WI38 (cell line): ENCODE results near the gene FHL2.

Experiments
- H3K4me3 ChIP-seq: 2 replicates; pipeline ENCODE4 v1.5.1; 2011; ENCODE audit warnings: low read depth, mild to moderate bottlenecking, control low read depth, low read length
- CTCF ChIP-seq: IDR thresholded peaks from 2 replicates; pipeline ENCODE4 v1.5.1; 2012; ENCODE audit warnings: low read depth, mild to moderate bottlenecking, control low read depth, low read length

FHL2 gene

GRCh38 chr2:105378276-105378840, 20.5 kb downstream of the FHL2 start:
- H3K4me3 ChIP-seq, result no peak overlapping the region
- no peak for TF ChIP-seq CTCF

- H3K4me3 ChIP-seq, result no peak overlapping the region
- no peak for TF ChIP-seq CTCF
These were observed 21.0 kb downstream of the FHL2 start for GRCh38 chr2:105377871-105378270.

GRCh38 chr2:105376789-105377240, 22.0 kb downstream of the FHL2 start:
- TF ChIP-seq CTCF, result no peak
- no peak overlapping the region for H3K4me3 ChIP-seq

- no peak overlapping the region for H3K4me3 ChIP-seq
- TF ChIP-seq CTCF, result no peak
These were observed 22.8 kb downstream of the FHL2 start for GRCh38 chr2:105376010-105376409.

- no peak overlapping the region for H3K4me3 ChIP-seq
- no peak for TF ChIP-seq CTCF
These were observed 23.8 kb downstream of the FHL2 start for GRCh38 chr2:105375001-105375561.

GRCh38 chr2:105373895-105374401, 24.9 kb downstream of the FHL2 start:
- H3K4me3 ChIP-seq, result no peak overlapping the region
- no peak for TF ChIP-seq CTCF

- TF ChIP-seq CTCF, result no peak
These were observed 25.5 kb downstream of the FHL2 start for GRCh38 chr2:105373344-105373781.

More at GRCh38 chr2:105373344-105373781, 25.5 kb downstream of the FHL2 start:
- H3K4me3 ChIP-seq, result no peak overlapping the region
